K562 (cell line): ENCODE data around the gene DHRS4L2.

Source experiments
- CBX2 ChIP-seq: fragments of 200-600 bp; sonication (generic); IDR thresholded peaks from one replicate; pipeline ENCODE4 v1.6.1; 2012; ENCODE audit warnings: mild to moderate bottlenecking, low read length, inconsistent platforms; ENCODE audit not compliant: insufficient read depth, poor library complexity, severe bottlenecking
- HDAC6 ChIP-seq: IDR thresholded peaks from 2 replicates; pipeline ENCODE4 v1.6.1; 2012; ENCODE audit warnings: low read depth, mild to moderate bottlenecking, control low read depth, inconsistent platforms, low read length, moderate library complexity
- RBM17 ChIP-seq: fragments of 200-400 bp; formaldehyde crosslinking; IDR thresholded peaks from 2 replicates; pipeline ENCODE4 v1.6.1; 2017; ENCODE audit warnings: low read depth, mild to moderate bottlenecking, low read length, borderline replicate concordance
- TAF1 ChIP-seq: IDR thresholded peaks from 2 replicates; pipeline ENCODE4 v1.6.1; 2011; ENCODE audit warnings: mild to moderate bottlenecking, low read length, moderate library complexity; ENCODE audit not compliant: insufficient read depth, control insufficient read depth, severe bottlenecking; ENCODE audit errors: extremely low read depth
- TAF15 ChIP-seq: fragments of 200-400 bp; formaldehyde crosslinking; IDR thresholded peaks from 2 replicates; pipeline ENCODE4 v1.6.1; 2017; ENCODE audit warnings: mild to moderate bottlenecking, low read depth, low read length, moderate library complexity
- TARDBP ChIP-seq: fragments of 450-650 bp; IDR thresholded peaks from 2 replicates; pipeline ENCODE4 v1.6.1; 2016
- TRIM24 ChIP-seq, 2 experiments: fragments of 450-650 bp; IDR thresholded peaks; 2 replicates each; pipeline ENCODE4 v1.6.1; 2016
- TF ChIP-seq, protein P1 (sequence below): sonication (generic); formaldehyde crosslinking; IDR thresholded peaks from 2 replicates; pipeline ENCODE4 v1.8.1; 2022; ENCODE audit warnings: missing genetic modification reagents
- TF ChIP-seq, protein P2 (sequence below): fragments of 250-450 bp; sonication (Bioruptor Pico); IDR thresholded peaks from 2 replicates; pipeline ENCODE4 v1.4.0; 2020; ENCODE audit warnings: mild to moderate bottlenecking
- TF ChIP-seq, protein P3 (sequence below), 3 experiments: IDR thresholded peaks in 2 of 3; conservative IDR thresholded peaks in 1 of 3; 2 replicates each; pipeline ENCODE4 v1.5.1; 2011 to 2012; ENCODE audit warnings: low read length in 3 of 3, mild to moderate bottlenecking in 3 of 3, control low read depth in 2 of 3, improper control_type of control experiment in 1 of 3, inconsistent platforms in 1 of 3, low read depth in 1 of 3, mixed read lengths in 1 of 3, moderate library complexity in 1 of 3; ENCODE audit not compliant: insufficient read depth in 2 of 3

DNA sequence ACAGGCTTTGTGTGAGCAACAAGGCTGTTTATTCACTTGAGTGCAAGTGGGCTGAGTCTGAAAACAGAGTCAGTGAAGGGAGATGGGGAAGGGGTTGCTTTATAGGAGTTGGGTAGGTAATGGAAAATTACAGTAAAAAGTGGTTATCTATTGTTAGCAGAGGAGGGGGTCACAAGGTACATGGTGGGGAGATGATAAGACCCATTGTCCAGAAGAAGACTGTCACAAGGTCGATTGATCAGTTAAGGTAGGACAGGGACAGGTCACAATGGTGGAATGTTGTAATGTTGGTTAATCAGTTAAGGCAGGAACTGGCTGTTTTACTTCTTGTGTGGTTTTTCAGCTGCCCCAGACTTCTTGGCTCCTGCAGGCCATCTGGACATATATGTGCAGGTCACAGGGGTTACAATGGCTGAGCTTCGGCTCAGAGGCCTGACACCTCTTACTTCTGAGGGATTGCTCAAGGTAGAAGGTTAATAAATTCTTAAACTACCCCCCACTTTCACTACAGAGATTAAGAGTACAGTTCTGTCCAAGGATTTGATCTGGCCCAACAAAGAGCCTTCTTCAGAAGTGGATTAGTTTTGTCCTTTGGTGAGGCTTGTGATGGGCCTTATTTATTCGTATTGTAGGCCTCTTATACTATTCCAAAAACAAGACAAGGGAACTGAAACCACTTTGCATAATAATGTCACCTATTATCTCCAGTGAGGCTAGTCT is 49.0 kb upstream of the DHRS4L2 start:
- TF ChIP-seq, protein P1, sequence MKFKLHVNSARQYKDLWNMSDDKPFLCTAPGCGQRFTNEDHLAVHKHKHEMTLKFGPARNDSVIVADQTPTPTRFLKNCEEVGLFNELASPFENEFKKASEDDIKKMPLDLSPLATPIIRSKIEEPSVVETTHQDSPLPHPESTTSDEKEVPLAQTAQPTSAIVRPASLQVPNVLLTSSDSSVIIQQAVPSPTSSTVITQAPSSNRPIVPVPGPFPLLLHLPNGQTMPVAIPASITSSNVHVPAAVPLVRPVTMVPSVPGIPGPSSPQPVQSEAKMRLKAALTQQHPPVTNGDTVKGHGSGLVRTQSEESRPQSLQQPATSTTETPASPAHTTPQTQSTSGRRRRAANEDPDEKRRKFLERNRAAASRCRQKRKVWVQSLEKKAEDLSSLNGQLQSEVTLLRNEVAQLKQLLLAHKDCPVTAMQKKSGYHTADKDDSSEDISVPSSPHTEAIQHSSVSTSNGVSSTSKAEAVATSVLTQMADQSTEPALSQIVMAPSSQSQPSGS (CRISPR knock-in tag) = no peak
- no peak for TF ChIP-seq HDAC6
- TF ChIP-seq CBX2 = no peak
- TF ChIP-seq, protein P2, sequence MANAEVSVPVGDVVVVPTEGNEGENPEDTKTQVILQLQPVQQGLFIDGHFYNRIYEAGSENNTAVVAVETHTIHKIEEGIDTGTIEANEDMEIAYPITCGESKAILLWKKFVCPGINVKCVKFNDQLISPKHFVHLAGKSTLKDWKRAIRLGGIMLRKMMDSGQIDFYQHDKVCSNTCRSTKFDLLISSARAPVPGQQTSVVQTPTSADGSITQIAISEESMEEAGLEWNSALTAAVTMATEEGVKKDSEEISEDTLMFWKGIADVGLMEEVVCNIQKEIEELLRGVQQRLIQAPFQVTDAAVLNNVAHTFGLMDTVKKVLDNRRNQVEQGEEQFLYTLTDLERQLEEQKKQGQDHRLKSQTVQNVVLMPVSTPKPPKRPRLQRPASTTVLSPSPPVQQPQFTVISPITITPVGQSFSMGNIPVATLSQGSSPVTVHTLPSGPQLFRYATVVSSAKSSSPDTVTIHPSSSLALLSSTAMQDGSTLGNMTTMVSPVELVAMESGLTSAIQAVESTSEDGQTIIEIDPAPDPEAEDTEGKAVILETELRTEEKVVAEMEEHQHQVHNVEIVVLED = 0 out of 2 replicates have a peak, but pooled peaks have one; percentile 43
- TF ChIP-seq TRIM24 (IDR thresholded peaks at IDR 0.05) = peak in 1 of 2 experiments; percentile 63; a peak in 2 of 4 replicates
- no peak for TF ChIP-seq TAF15
- no peak for TF ChIP-seq TARDBP
- TF ChIP-seq, protein P3, sequence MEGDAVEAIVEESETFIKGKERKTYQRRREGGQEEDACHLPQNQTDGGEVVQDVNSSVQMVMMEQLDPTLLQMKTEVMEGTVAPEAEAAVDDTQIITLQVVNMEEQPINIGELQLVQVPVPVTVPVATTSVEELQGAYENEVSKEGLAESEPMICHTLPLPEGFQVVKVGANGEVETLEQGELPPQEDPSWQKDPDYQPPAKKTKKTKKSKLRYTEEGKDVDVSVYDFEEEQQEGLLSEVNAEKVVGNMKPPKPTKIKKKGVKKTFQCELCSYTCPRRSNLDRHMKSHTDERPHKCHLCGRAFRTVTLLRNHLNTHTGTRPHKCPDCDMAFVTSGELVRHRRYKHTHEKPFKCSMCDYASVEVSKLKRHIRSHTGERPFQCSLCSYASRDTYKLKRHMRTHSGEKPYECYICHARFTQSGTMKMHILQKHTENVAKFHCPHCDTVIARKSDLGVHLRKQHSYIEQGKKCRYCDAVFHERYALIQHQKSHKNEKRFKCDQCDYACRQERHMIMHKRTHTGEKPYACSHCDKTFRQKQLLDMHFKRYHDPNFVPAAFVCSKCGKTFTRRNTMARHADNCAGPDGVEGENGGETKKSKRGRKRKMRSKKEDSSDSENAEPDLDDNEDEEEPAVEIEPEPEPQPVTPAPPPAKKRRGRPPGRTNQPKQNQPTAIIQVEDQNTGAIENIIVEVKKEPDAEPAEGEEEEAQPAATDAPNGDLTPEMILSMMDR (IDR thresholded peaks at IDR 0.05 in 2 of 3, conservative IDR thresholded peaks at IDR 0.05 in 1 of 3; ENCODE audit: insufficient read depth in 2 of 3, low read depth in 1 of 3, low read length in 3 of 3) = no peak
- TF ChIP-seq RBM17 = no peak
- no peak for TF ChIP-seq TAF1
